Measurements from ENCODE around the gene TPD52L1.

Gene TPD52L1

DNA sequence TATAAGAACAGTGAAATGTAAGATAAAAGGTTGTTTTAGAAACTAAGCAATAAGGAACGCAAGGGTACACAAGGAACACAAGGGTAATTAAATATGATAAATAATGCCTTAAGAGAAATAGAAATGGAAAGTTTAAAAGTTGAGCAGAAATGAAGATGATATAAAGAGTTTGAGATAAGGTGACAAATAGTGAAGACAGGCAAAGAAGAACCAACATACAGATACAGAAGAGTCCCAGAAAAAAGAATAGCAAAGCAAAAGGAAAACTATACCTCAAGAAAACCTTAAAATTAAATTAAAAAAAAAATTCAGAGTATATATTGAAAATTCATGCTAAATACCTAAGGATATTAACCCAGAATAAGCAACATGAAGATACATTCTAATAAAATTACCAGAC, 131.8 kb downstream of the TPD52L1 start:
- Histone ChIP-seq H3K36me3 (ENCODE audit: low read depth) (peaks cover 55% of the 10 kb centered on the region), H3K4me3 (ENCODE audit: severe bottlenecking) (no peak overlapping the region), H3K27me3 (ENCODE audit: insufficient read depth, poor library complexity, severe bottlenecking) (no peaks in the 10 kb centered on the region), H3K9me3 (ENCODE audit: severe bottlenecking) (no peaks in the 10 kb centered on the region), H3K4me1 (ENCODE audit: insufficient read depth, poor library complexity, severe bottlenecking) (no peaks in the 10 kb centered on the region), H3K27ac (ENCODE audit: poor library complexity, severe bottlenecking) (no peak overlapping the region)
- ATAC-seq (ENCODE audit: low read depth) (no peak), DNase-seq (ENCODE audit: low spot score) (no peak)
- TF ChIP-seq, protein P1, sequence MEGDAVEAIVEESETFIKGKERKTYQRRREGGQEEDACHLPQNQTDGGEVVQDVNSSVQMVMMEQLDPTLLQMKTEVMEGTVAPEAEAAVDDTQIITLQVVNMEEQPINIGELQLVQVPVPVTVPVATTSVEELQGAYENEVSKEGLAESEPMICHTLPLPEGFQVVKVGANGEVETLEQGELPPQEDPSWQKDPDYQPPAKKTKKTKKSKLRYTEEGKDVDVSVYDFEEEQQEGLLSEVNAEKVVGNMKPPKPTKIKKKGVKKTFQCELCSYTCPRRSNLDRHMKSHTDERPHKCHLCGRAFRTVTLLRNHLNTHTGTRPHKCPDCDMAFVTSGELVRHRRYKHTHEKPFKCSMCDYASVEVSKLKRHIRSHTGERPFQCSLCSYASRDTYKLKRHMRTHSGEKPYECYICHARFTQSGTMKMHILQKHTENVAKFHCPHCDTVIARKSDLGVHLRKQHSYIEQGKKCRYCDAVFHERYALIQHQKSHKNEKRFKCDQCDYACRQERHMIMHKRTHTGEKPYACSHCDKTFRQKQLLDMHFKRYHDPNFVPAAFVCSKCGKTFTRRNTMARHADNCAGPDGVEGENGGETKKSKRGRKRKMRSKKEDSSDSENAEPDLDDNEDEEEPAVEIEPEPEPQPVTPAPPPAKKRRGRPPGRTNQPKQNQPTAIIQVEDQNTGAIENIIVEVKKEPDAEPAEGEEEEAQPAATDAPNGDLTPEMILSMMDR (IDR thresholded peaks at IDR 0.05; ENCODE audit: poor library complexity, severe bottlenecking), result no peak

DNA sequence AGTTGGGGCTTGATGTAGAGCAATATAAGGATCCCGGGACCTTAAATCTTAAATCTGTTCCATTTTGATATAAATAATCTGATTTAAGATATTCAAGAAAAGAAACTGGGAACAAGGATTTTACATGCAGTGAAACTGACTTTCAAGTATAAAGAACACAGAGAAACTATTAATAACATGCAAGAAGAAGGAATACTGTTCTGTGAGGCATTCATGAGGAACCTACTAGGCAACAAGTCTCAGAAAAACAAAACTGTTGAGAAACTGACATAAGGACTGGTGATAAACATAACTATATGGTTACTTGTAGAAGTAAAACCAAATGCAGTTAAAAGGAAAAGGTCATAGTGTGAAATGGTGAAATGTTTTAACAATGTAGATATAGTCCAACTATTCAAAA, 132.4 kb downstream of the TPD52L1 start:
- H3K4me1 ChIP-seq (ENCODE audit: insufficient read depth, poor library complexity, severe bottlenecking), result no peaks in the 10 kb centered on the region
- H3K27me3 ChIP-seq (ENCODE audit: insufficient read depth, poor library complexity, severe bottlenecking), result no peaks in the 10 kb centered on the region
- no peak overlapping the region for H3K27ac ChIP-seq (ENCODE audit: poor library complexity, severe bottlenecking)
- no peak overlapping the region for H3K4me3 ChIP-seq (ENCODE audit: severe bottlenecking)
- no peak for ATAC-seq (ENCODE audit: low read depth)
- H3K36me3 ChIP-seq (ENCODE audit: low read depth), result peaks cover 49% of the 10 kb centered on the region
- TF ChIP-seq, protein P1 (IDR thresholded peaks at IDR 0.05; ENCODE audit: poor library complexity, severe bottlenecking), result no peak
- no peaks in the 10 kb centered on the region for H3K9me3 ChIP-seq (ENCODE audit: severe bottlenecking)
- no peak for DNase-seq (ENCODE audit: low spot score)

DNA sequence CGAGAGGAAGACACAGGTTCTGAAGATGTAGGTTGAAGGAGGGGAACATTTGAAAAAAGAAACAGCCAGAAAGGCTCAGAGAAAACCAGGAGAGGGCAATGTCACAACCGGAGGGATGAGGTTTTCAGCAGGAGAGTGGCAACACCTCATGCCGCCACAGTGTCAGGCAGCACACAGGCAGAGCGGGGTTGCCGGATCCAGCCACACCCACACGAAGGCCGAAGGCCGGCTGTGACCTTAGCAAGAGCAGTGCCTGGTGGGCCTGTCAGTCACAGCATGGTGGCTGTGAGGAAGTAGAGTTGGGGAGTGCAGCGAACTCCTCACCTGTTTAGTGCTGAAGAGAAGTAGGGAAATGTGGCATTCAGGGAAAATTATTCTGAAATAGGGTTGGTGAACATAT, 134.1 kb downstream of the TPD52L1 start:
- DNase-seq (ENCODE audit: low spot score) (no peak), ATAC-seq (ENCODE audit: low read depth) (no peak)
- Histone ChIP-seq H3K4me3 (ENCODE audit: severe bottlenecking) (no peak overlapping the region), H3K27ac (ENCODE audit: poor library complexity, severe bottlenecking) (no peak overlapping the region), H3K9me3 (ENCODE audit: severe bottlenecking) (no peaks in the 10 kb centered on the region), H3K36me3 (ENCODE audit: low read depth) (peaks cover 51% of the 10 kb centered on the region), H3K27me3 (ENCODE audit: insufficient read depth, poor library complexity, severe bottlenecking) (no peaks in the 10 kb centered on the region), H3K4me1 (ENCODE audit: insufficient read depth, poor library complexity, severe bottlenecking) (no peaks in the 10 kb centered on the region)
- TF ChIP-seq, protein P1 (IDR thresholded peaks at IDR 0.05; ENCODE audit: poor library complexity, severe bottlenecking), result no peak

DNA sequence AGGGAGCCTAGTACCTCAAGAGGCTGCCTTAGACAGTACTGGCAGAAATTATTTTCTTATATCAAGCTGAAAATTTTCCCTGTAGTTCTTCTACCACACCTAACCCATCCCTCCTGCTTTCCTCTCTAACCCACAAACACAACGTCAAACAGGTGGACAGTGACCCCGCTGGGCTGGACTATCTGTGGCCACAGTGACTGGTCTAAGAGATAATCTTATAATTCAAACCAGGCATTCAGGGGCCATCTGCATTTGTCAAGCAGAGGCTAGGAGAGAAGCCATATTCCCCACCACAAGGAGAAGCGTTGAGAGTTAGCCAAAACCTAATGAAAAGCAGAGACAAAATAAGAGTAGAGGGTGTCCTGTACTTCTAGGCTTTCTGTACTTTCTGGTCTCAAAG, 140.0 kb downstream of the TPD52L1 start:
- Histone ChIP-seq H3K27me3 (ENCODE audit: insufficient read depth, poor library complexity, severe bottlenecking) (no peaks in the 10 kb centered on the region), H3K9me3 (ENCODE audit: severe bottlenecking) (no peaks in the 10 kb centered on the region), H3K27ac (ENCODE audit: poor library complexity, severe bottlenecking) (no peak overlapping the region), H3K4me1 (ENCODE audit: insufficient read depth, poor library complexity, severe bottlenecking) (no peaks in the 10 kb centered on the region), H3K4me3 (ENCODE audit: severe bottlenecking) (no peak overlapping the region), H3K36me3 (ENCODE audit: low read depth) (peaks cover 64% of the 10 kb centered on the region)
- TF ChIP-seq, protein P1 (IDR thresholded peaks at IDR 0.05; ENCODE audit: poor library complexity, severe bottlenecking), result no peak
- DNase-seq (ENCODE audit: low spot score) (no peak), ATAC-seq (ENCODE audit: low read depth) (no peak)

DNA sequence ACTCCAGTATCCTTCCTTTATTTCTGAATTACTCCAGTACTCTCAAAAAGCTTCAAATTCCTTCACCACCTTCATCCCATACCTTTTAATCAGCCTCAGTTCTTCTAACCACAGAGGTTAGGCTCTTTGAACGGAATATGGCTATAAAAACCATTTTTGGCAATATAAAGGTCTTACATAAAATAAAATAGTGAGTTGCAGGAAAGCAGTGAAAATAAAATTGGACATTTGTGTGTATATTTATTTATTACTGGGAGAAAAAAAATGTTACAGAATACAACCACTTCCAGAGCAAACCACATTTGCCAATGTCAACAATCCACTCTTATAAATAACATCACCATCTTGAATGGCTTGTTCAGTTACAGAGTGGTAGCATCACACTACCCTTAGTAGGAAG, 140.5 kb downstream of the TPD52L1 start:
- TF ChIP-seq, protein P1 (IDR thresholded peaks at IDR 0.05; ENCODE audit: poor library complexity, severe bottlenecking), result no peak
- no peaks in the 10 kb centered on the region for H3K4me1 ChIP-seq (ENCODE audit: insufficient read depth, poor library complexity, severe bottlenecking)
- DNase-seq (ENCODE audit: low spot score) (no peak), ATAC-seq (ENCODE audit: low read depth) (no peak; the same call in 2 of the 3 replicates)
- no peak overlapping the region for H3K27ac ChIP-seq (ENCODE audit: poor library complexity, severe bottlenecking)
- no peak overlapping the region for H3K4me3 ChIP-seq (ENCODE audit: severe bottlenecking)
- H3K9me3 ChIP-seq (ENCODE audit: severe bottlenecking), result no peaks in the 10 kb centered on the region
- H3K36me3 ChIP-seq (ENCODE audit: low read depth), result peaks cover 69% of the 10 kb centered on the region
- H3K27me3 ChIP-seq (ENCODE audit: insufficient read depth, poor library complexity, severe bottlenecking), result no peaks in the 10 kb centered on the region
